HG02981 (cell line): ENCODE results near the gene PRR5.

Source experiments
- ATAC-seq: cut with Tn5 transposase; IDR thresholded peaks from one replicate; pipeline ENCODE4 v1.9.1; 2021; ENCODE audit warnings: mild to moderate bottlenecking, moderate library complexity; ENCODE audit not compliant: unreplicated experiment

The PRR5 gene

DNA sequence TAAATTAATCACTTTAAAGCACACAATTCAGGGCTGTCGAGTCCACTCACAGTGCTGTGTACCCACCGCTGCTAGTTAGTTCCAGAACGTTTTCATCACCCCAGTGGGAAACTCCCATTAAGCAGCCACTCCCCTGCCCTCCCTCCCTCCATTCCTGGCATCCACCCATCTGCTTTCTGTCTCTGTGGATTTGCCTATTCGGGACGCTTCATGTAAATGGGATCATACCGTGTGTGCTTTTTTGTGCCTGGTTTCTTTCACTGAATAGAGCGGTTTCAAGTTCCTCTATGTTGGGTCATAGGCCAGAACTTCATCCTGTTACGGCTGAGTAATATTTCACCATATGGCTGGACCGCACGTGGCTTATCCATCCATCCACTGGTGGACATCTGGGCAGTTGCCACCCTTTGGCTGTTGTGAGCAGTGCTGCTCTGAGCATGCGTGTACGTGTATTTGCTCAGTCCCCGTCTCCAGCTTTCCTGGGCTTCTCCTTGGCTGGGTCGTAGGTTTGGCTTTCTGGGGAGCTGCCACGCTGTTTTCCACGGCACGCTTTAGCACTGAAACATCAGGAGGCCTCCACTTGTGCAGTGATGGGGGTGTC, 80.5 kb downstream of the PRR5 start:
- no peak for ATAC-seq

DNA sequence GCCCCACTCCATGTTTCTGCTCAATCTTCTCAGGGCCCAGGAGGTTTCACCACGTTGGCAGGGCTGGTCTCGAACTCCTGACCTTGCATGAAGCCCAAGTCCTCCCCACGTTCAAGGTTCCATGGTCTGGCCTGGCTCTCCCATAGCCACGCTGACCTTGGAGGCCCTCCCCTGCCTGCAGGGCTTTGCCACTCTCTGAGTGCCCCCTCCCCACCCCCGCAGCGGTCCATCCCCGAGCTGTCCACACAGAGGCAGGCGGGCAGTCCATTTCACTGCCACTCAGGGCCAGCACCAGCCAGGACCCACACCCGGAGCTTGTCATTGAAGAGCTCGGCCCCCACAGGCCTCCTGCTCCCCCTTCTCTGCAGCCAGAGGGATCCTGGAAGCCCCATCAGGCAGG, 81.1 kb downstream of the PRR5 start:
- no peak for ATAC-seq

DNA sequence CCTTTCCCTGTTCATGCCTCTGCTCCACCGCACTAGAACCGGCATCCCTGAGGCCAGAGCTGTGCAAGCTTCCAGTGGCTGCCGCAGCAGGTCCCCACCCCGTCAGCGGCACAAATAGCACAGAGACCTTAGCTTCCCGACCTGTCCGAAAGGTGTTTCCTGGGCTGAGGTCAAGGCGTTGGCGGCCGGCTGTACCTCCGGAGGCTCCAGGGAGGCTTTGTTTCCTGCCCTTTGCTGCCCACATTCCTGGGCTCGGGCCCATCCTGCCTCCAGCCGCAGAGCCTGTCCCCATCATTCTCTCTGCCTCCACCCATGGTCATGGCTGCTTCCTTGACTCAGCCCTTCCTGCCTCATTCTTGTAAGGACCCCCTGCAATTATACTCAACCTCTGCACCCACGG, 81.6 kb downstream of the PRR5 start:
- no peak for ATAC-seq

DNA sequence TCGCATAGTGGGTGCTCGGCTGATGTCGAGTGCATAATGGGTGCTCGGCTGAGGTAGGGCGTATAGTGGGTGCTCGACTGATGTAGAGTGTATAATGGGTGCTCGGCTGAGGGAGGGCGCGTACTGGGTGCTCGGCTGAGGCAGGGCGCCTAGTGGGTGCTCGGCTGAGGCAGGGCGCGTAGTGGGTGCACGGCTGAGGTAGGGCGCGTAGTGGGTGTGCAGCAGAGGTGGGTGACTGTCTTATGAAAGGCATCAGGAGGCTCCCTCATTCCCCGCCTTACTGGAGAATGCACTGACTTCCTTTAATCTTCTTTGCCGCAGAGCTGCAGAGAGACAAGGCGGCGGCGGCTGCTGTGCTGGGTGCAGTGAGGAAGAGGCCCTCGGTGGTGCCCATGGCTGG, 84.1 kb downstream of the PRR5 start:
- ATAC-seq, result no peak

DNA sequence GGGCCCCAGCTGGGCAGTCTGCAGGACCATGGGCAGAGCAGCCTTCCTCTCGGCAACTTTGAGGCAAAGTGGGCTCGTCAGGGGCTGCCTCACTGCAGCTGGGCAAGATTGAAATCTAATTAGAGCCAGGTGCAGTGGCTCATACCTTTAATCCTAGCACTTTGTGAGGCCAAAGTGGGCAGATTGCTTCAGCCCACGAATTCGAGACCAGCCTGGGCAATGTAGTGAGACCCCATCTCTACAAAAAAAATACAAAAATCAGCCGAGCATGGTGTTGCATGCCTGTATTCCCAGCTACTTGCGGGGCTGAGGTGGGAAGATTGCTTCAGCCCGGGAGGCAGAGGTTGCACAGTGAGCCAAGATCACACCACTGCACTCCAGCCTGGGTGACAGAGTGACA, 84.6 kb downstream of the PRR5 start:
- ATAC-seq, result no peak
